GM23338 (cell line): ENCODE data around the gene PRM1. TPM values are rescaled to one million over a fixed set of nuclear protein-coding genes. Genes with fewer than 3 reads are reported as not detected.

ENCODE experiments used
- ATAC-seq: fragments of 200-7000 bp; cut with Tn5 transposase; 3 replicates; pipeline ENCODE4 v1.9.1; 2020
- DNase-seq: peaks from one replicate; pipeline ENCODE4 v3.0.0-alpha.2; 2015; ENCODE audit warnings: low spot score
- H2AFZ ChIP-seq: fragments of 200-600 bp; sonication (generic); 2 replicates; pipeline ENCODE4 v1.8.0; 2016; ENCODE audit warnings: antibody characterized with exemption, mild to moderate bottlenecking, moderate library complexity
- H3F3A ChIP-seq: fragments of 200-600 bp; sonication (generic); replicated peaks from 2 replicates; pipeline ENCODE4 v1.8.0; 2017; ENCODE audit warnings: antibody characterized with exemption, mixed run types, low read depth
- H3K27ac ChIP-seq: fragments of 200-600 bp; sonication (generic); 2 replicates; pipeline ENCODE4 v1.6.1; 2016; ENCODE audit warnings: low read depth
- H3K27me3 ChIP-seq: fragments of 200-600 bp; sonication (generic); 2 replicates; pipeline ENCODE4 v1.8.0; 2016; ENCODE audit warnings: mild to moderate bottlenecking, mixed run types, moderate library complexity; ENCODE audit not compliant: insufficient read depth
- H3K36me3 ChIP-seq: fragments of 200-600 bp; sonication (generic); 2 replicates; pipeline ENCODE4 v1.8.0; 2016; ENCODE audit warnings: mild to moderate bottlenecking; ENCODE audit not compliant: insufficient read depth
- H3K4me1 ChIP-seq: fragments of 200-600 bp; sonication (generic); 2 replicates; pipeline ENCODE4 v1.8.0; 2016; ENCODE audit warnings: mild to moderate bottlenecking, moderate library complexity; ENCODE audit not compliant: insufficient read depth
- H3K4me2 ChIP-seq: fragments of 200-600 bp; sonication (generic); 2 replicates; pipeline ENCODE4 v1.7.1; 2017; ENCODE audit warnings: mixed run types
- H3K4me3 ChIP-seq: fragments of 200-600 bp; sonication (generic); 2 replicates; pipeline ENCODE4 v1.6.1; 2016; ENCODE audit warnings: mixed run types
- H3K79me2 ChIP-seq: fragments of 200-600 bp; sonication (generic); replicated peaks from 2 replicates; pipeline ENCODE4 v1.8.0; 2017; ENCODE audit warnings: mild to moderate bottlenecking; ENCODE audit not compliant: insufficient read depth
- H3K9me2 ChIP-seq: fragments of 200-600 bp; sonication (generic); 2 replicates; pipeline ENCODE4 v1.8.0; 2017; ENCODE audit not compliant: insufficient read depth
- H4K20me1 ChIP-seq: fragments of 200-600 bp; sonication (generic); replicated peaks from 2 replicates; pipeline ENCODE4 v1.8.0; 2017; ENCODE audit warnings: mild to moderate bottlenecking; ENCODE audit not compliant: insufficient read depth
- H3K27ac Mint-ChIP-seq: 2 replicates; pipeline ENCODE4 v1.8.0; 2020; ENCODE audit warnings: inconsistent platforms, mild to moderate bottlenecking, moderate library complexity, mixed read lengths
- H3K27me3 Mint-ChIP-seq: 3 replicates; pipeline ENCODE4 v1.8.0; 2022; ENCODE audit warnings: low read depth, mild to moderate bottlenecking, moderate library complexity, mixed read lengths, inconsistent platforms; ENCODE audit not compliant: insufficient read depth, poor library complexity
- H3K36me3 Mint-ChIP-seq: 3 replicates; pipeline ENCODE4 v1.8.0; 2021; ENCODE audit warnings: low read depth, mild to moderate bottlenecking, inconsistent platforms, moderate library complexity, mixed read lengths
- H3K4me1 Mint-ChIP-seq: 3 replicates; pipeline ENCODE4 v1.8.0; 2020; ENCODE audit warnings: mild to moderate bottlenecking, inconsistent platforms, mixed read lengths
- H3K4me3 Mint-ChIP-seq: 3 replicates; pipeline ENCODE4 v1.8.0; 2021; ENCODE audit warnings: moderate library complexity, mild to moderate bottlenecking, inconsistent platforms, mixed read lengths
- H3K9me3 Mint-ChIP-seq: 3 replicates; pipeline ENCODE4 v1.8.0; 2020; ENCODE audit warnings: moderate library complexity, mild to moderate bottlenecking, inconsistent platforms, mixed read lengths
- CREB1 ChIP-seq: fragments of 250-450 bp; sonication (Bioruptor Pico); IDR thresholded peaks from 2 replicates; pipeline ENCODE4 v1.5.0; 2020; ENCODE audit warnings: low read depth, mild to moderate bottlenecking, moderate library complexity
- CTCF ChIP-seq, 2 experiments: fragments of 200-600 bp in 1 of 2; sonication (generic) in 1 of 2; conservative IDR thresholded peaks; 2 replicates each; pipeline versions ENCODE4 v1.5.1 to v1.6.1; 2016 to 2017; ENCODE audit warnings: antibody characterized with exemption in 2 of 2, low read depth in 2 of 2, mild to moderate bottlenecking in 2 of 2, moderate library complexity in 1 of 2
- EZH2 ChIP-seq: fragments of 200-600 bp; sonication (generic); IDR thresholded peaks from one replicate; pipeline ENCODE4 v1.8.0; 2017; ENCODE audit warnings: antibody characterized with exemption, mild to moderate bottlenecking, low read depth; ENCODE audit not compliant: unreplicated experiment
- EZH2phosphoT487 ChIP-seq: fragments of 200-600 bp; sonication (generic); IDR thresholded peaks from one replicate; pipeline ENCODE4 v1.8.1; 2018; ENCODE audit warnings: antibody characterized with exemption; ENCODE audit not compliant: unreplicated experiment
- JUNB ChIP-seq: IDR thresholded peaks from one replicate; pipeline ENCODE4 v1.6.1; 2016; ENCODE audit warnings: antibody characterized with exemption; ENCODE audit not compliant: unreplicated experiment
- POLR2AphosphoS5 ChIP-seq: IDR thresholded peaks from 2 replicates; pipeline ENCODE4 v1.6.1; 2016; ENCODE audit warnings: antibody characterized with exemption, low read depth
- STAT1 ChIP-seq: IDR thresholded peaks from one replicate; pipeline ENCODE4 v1.6.1; 2016; ENCODE audit warnings: antibody characterized with exemption; ENCODE audit not compliant: unreplicated experiment
- ZNF331 ChIP-seq: fragments of 250-450 bp; sonication (Bioruptor Pico); IDR thresholded peaks from 2 replicates; pipeline ENCODE4 v1.5.0; 2020; ENCODE audit warnings: low read depth, mild to moderate bottlenecking, moderate library complexity
- ZNF462 ChIP-seq: fragments of 250-450 bp; sonication (Bioruptor Pico); IDR thresholded peaks from 2 replicates; pipeline ENCODE4 v1.5.0; 2020; ENCODE audit warnings: mild to moderate bottlenecking, moderate library complexity
- polyA plus RNA-seq: library from polyadenylated mRNA; unstranded; fragments of >200 nt; fragmentation: Nextera tagmentation; extraction: Ambion mirVana; gene quantifications from 2 replicates; pipeline ENCODE4 v1.2.1, GENCODE V29; 2016
- total RNA-seq: library from RNA; depleted of rRNA; stranded (reverse); fragments of >200 nt; shearing (Covaris generic); gene quantifications from 2 replicates; pipeline ENCODE4 v1.2.3, GENCODE V29; 2014

The PRM1 gene
- total and polyA plus RNA-seq, 2 experiments from 2014 or later = 1.2 TPM; not detected in 1

GRCh38 chr16:11233727-11234376 is 47.3 kb downstream of the PRM1 start:
- H3K9me3 Mint-ChIP-seq = no peaks in the 10 kb centered on the region
- H3K4me1 ChIP-seq = peaks cover 9% of the 10 kb centered on the region; the same call in 1 of the 2 replicates
- TF ChIP-seq STAT1 = no peak
- TF ChIP-seq CTCF (conservative IDR thresholded peaks at IDR 0.05; ENCODE audit: low read depth in 2 of 2) = peak; percentile 35 to 49
- no peaks in the 10 kb centered on the region for H3K27me3 ChIP-seq
- no peaks in the 10 kb centered on the region for H3K36me3 ChIP-seq
- H3K27me3 Mint-ChIP-seq = peaks cover 13% of the 10 kb centered on the region
- H2AFZ ChIP-seq = no peak overlapping the region
- 0 out of 2 replicates have a peak, but pooled peaks cover 6% of the 10 kb centered on the region for H3F3A ChIP-seq
- H3K4me3 Mint-ChIP-seq = no peak overlapping the region
- no peaks in the 10 kb centered on the region for H3K9me2 ChIP-seq
- peak; percentile 62 for ATAC-seq
- no peak overlapping the region for H3K4me2 ChIP-seq
- H4K20me1 ChIP-seq = no peaks in the 10 kb centered on the region
- DNase-seq = peak; percentile 64
- peaks cover 8% of the 10 kb centered on the region for H3K4me1 Mint-ChIP-seq
- H3K27ac Mint-ChIP-seq = no peak overlapping the region
- H3K79me2 ChIP-seq = no peaks in the 10 kb centered on the region
- no peak overlapping the region for H3K27ac ChIP-seq
- H3K4me3 ChIP-seq = no peak overlapping the region
- no peaks in the 10 kb centered on the region for H3K36me3 Mint-ChIP-seq

- H2AFZ ChIP-seq = peak overlapping the region; percentile 97
- H3K79me2 ChIP-seq = no peaks in the 10 kb centered on the region
- Mint-ChIP-seq H3K9me3 (no peaks in the 10 kb centered on the region), H3K4me3 (no peak overlapping the region), H3K27me3 (peaks cover 13% of the 10 kb centered on the region), H3K27ac (no peak overlapping the region), H3K4me1 (peaks cover 8% of the 10 kb centered on the region), H3K36me3 (no peaks in the 10 kb centered on the region)
- H3K4me1 ChIP-seq = peaks cover 9% of the 10 kb centered on the region; the same call in 1 of the 2 replicates
- ATAC-seq (peak; percentile 94), DNase-seq (peak; percentile 75)
- H3K27me3 ChIP-seq = no peaks in the 10 kb centered on the region
- H3K27ac ChIP-seq = no peak overlapping the region
- no peaks in the 10 kb centered on the region for H3K9me2 ChIP-seq
- H4K20me1 ChIP-seq = no peaks in the 10 kb centered on the region
- H3K4me2 ChIP-seq = peak overlapping the region; percentile 66
- no peaks in the 10 kb centered on the region for H3K36me3 ChIP-seq
- H3F3A ChIP-seq = 0 out of 2 replicates have a peak, but pooled peaks cover 6% of the 10 kb centered on the region
- peak overlapping the region; percentile 43; the same call in 1 of the 2 replicates for H3K4me3 ChIP-seq
- TF ChIP-seq CREB1 (CRISPR knock-in tag) = no peak
- TF ChIP-seq EZH2 = no peak
- TF ChIP-seq EZH2phosphoT487 = no peak
- TF ChIP-seq ZNF462 = no peak
- no peak for TF ChIP-seq POLR2AphosphoS5
- TF ChIP-seq ZNF331 (CRISPR knock-in tag) = no peak
- TF ChIP-seq CTCF (conservative IDR thresholded peaks at IDR 0.05; ENCODE audit: low read depth in 2 of 2) = no peak
- no peak for TF ChIP-seq JUNB
Measured at GRCh38 chr16:11232852-11233726, 48.0 kb downstream of the PRM1 start.
